ENCODE measurements around the gene THAP3. TPM values are rescaled to one million over a fixed set of nuclear protein-coding genes. Genes with fewer than 3 reads are reported as not detected.
A peak's percentile ranks its signal among the peaks of the same experiment; 100 is the strongest.
"Not testable (repeated sequence)": the region's sequence is repeated elsewhere in the genome, so short reads cannot be mapped to it uniquely, and the experiment has no call there.

Gene THAP3
- total RNA-seq, 1 donor from 2014 or later, result 25.6 TPM

GRCh38 chr1:6632588-6633514 is 8.2 kb downstream of the THAP3 start:
- H3K4me1 ChIP-seq (ENCODE audit: control insufficient read depth in 3 of 3, insufficient read depth in 3 of 3, low read length in 3 of 3), result peaks cover 0 to 12% (median 12%) of the 10 kb centered on the region in 3 donors
- peaks cover 69 to 82% (median 70%) of the 10 kb centered on the region in 3 donors for H3K36me3 ChIP-seq (ENCODE audit: control insufficient read depth in 3 of 3, insufficient read depth in 3 of 3, low read length in 3 of 3)
- H3K27me3 ChIP-seq (ENCODE audit: control insufficient read depth in 3 of 3, insufficient read depth in 3 of 3, low read length in 3 of 3), result no peaks in the 10 kb centered on the region
- H3K4me3 ChIP-seq (ENCODE audit: low read length in 3 of 3), result no peak overlapping the region
- no peak overlapping the region for H3K27ac ChIP-seq (ENCODE audit: low read depth, low read length)
- no peaks in the 10 kb centered on the region for H3K9me3 ChIP-seq (ENCODE audit: control insufficient read depth in 3 of 3, low read length in 3 of 3)
- H3K9ac ChIP-seq (ENCODE audit: low read depth in 1 of 3, low read length in 3 of 3), result no peak overlapping the region

GRCh38 chr1:6634371-6635052 is 9.8 kb downstream of the THAP3 start:
- peak overlapping the region in 1 of 3 donors; percentile 33 for H3K9ac ChIP-seq (ENCODE audit: low read depth in 1 of 3, low read length in 3 of 3)
- H3K4me3 ChIP-seq (ENCODE audit: low read length in 3 of 3), result no peak overlapping the region
- H3K36me3 ChIP-seq (ENCODE audit: control insufficient read depth in 3 of 3, insufficient read depth in 3 of 3, low read length in 3 of 3), result peaks cover 62 to 76% (median 64%) of the 10 kb centered on the region in 3 donors
- no peak overlapping the region for H3K27ac ChIP-seq (ENCODE audit: low read depth, low read length)
- no peaks in the 10 kb centered on the region for H3K9me3 ChIP-seq (ENCODE audit: control insufficient read depth in 3 of 3, low read length in 3 of 3)
- H3K4me1 ChIP-seq (ENCODE audit: control insufficient read depth in 3 of 3, insufficient read depth in 3 of 3, low read length in 3 of 3), result peaks cover 0 to 10% (median 7%) of the 10 kb centered on the region in 3 donors
- H3K27me3 ChIP-seq (ENCODE audit: control insufficient read depth in 3 of 3, insufficient read depth in 3 of 3, low read length in 3 of 3), result no peaks in the 10 kb centered on the region

GRCh38 chr1:6635161-6635909 is 10.7 kb downstream of the THAP3 start:
- Histone ChIP-seq H3K4me3 (ENCODE audit: low read length in 3 of 3) (no peak overlapping the region), H3K27ac (ENCODE audit: low read depth, low read length) (no peak overlapping the region), H3K9me3 (ENCODE audit: control insufficient read depth in 3 of 3, low read length in 3 of 3) (no peaks in the 10 kb centered on the region), H3K4me1 (ENCODE audit: control insufficient read depth in 3 of 3, insufficient read depth in 3 of 3, low read length in 3 of 3) (peaks cover 0 to 10% (median 7%) of the 10 kb centered on the region in 3 donors), H3K9ac (ENCODE audit: low read depth in 1 of 3, low read length in 3 of 3) (peak overlapping the region in 1 of 3 donors; percentile 33), H3K27me3 (ENCODE audit: control insufficient read depth in 3 of 3, insufficient read depth in 3 of 3, low read length in 3 of 3) (no peaks in the 10 kb centered on the region), H3K36me3 (ENCODE audit: control insufficient read depth in 3 of 3, insufficient read depth in 3 of 3, low read length in 3 of 3) (peaks cover 63 to 76% (median 64%) of the 10 kb centered on the region in 3 donors)

- Histone ChIP-seq H3K4me3 (ENCODE audit: low read length in 3 of 3) (no peak overlapping the region), H3K9ac (ENCODE audit: low read depth in 1 of 3, low read length in 3 of 3) (no peak overlapping the region), H3K4me1 (ENCODE audit: control insufficient read depth in 3 of 3, insufficient read depth in 3 of 3, low read length in 3 of 3) (peaks cover 0 to 10% (median 7%) of the 10 kb centered on the region in 3 donors), H3K36me3 (ENCODE audit: control insufficient read depth in 3 of 3, insufficient read depth in 3 of 3, low read length in 3 of 3) (peaks cover 66 to 69% (median 69%) of the 10 kb centered on the region in 3 donors), H3K9me3 (ENCODE audit: control insufficient read depth in 3 of 3, low read length in 3 of 3) (no peaks in the 10 kb centered on the region), H3K27ac (ENCODE audit: low read depth, low read length) (no peak overlapping the region), H3K27me3 (ENCODE audit: control insufficient read depth in 3 of 3, insufficient read depth in 3 of 3, low read length in 3 of 3) (no peaks in the 10 kb centered on the region)
Measured at GRCh38 chr1:6635910-6636760, 11.5 kb downstream of the THAP3 start.

GRCh38 chr1:6636778-6637177 is 12.1 kb downstream of the THAP3 start:
- H3K9me3 ChIP-seq (ENCODE audit: control insufficient read depth in 3 of 3, low read length in 3 of 3); H3K27ac ChIP-seq (ENCODE audit: low read depth, low read length); H3K4me3 ChIP-seq (ENCODE audit: low read length in 3 of 3); H3K4me1 ChIP-seq (ENCODE audit: control insufficient read depth in 3 of 3, insufficient read depth in 3 of 3, low read length in 3 of 3); H3K27me3 ChIP-seq (ENCODE audit: control insufficient read depth in 3 of 3, insufficient read depth in 3 of 3, low read length in 3 of 3); H3K9ac ChIP-seq (ENCODE audit: low read depth in 1 of 3, low read length in 3 of 3): not testable (repeated sequence)
- peaks cover 67 to 72% (median 70%) of the 10 kb centered on the region in 3 donors for H3K36me3 ChIP-seq (ENCODE audit: control insufficient read depth in 3 of 3, insufficient read depth in 3 of 3, low read length in 3 of 3)

- Histone ChIP-seq H3K4me3 (ENCODE audit: low read length in 3 of 3) (no peak overlapping the region), H3K9me3 (ENCODE audit: control insufficient read depth in 3 of 3, low read length in 3 of 3) (no peaks in the 10 kb centered on the region), H3K27me3 (ENCODE audit: control insufficient read depth in 3 of 3, insufficient read depth in 3 of 3, low read length in 3 of 3) (no peaks in the 10 kb centered on the region), H3K27ac (ENCODE audit: low read depth, low read length) (no peak overlapping the region), H3K9ac (ENCODE audit: low read depth in 1 of 3, low read length in 3 of 3) (peak overlapping the region in 1 of 3 donors; percentile 33), H3K4me1 (ENCODE audit: control insufficient read depth in 3 of 3, insufficient read depth in 3 of 3, low read length in 3 of 3) (peaks cover 0 to 10% (median 7%) of the 10 kb centered on the region in 3 donors), H3K36me3 (ENCODE audit: control insufficient read depth in 3 of 3, insufficient read depth in 3 of 3, low read length in 3 of 3) (peaks cover 68 to 73% (median 71%) of the 10 kb centered on the region in 3 donors)
Measured at GRCh38 chr1:6637770-6638169, 13.1 kb downstream of the THAP3 start.

- Histone ChIP-seq H3K9ac (ENCODE audit: low read depth in 1 of 3, low read length in 3 of 3) (peak overlapping the region in 1 of 3 donors; percentile 33), H3K36me3 (ENCODE audit: control insufficient read depth in 3 of 3, insufficient read depth in 3 of 3, low read length in 3 of 3) (peaks cover 67 to 73% (median 68%) of the 10 kb centered on the region in 3 donors), H3K4me3 (ENCODE audit: low read length in 3 of 3) (no peak overlapping the region), H3K9me3 (ENCODE audit: control insufficient read depth in 3 of 3, low read length in 3 of 3) (no peaks in the 10 kb centered on the region), H3K27ac (ENCODE audit: low read depth, low read length) (no peak overlapping the region), H3K27me3 (ENCODE audit: control insufficient read depth in 3 of 3, insufficient read depth in 3 of 3, low read length in 3 of 3) (no peaks in the 10 kb centered on the region), H3K4me1 (ENCODE audit: control insufficient read depth in 3 of 3, insufficient read depth in 3 of 3, low read length in 3 of 3) (peaks cover 0 to 10% (median 7%) of the 10 kb centered on the region in 3 donors)
Measured at GRCh38 chr1:6638226-6638625, 13.6 kb downstream of the THAP3 start.

GRCh38 chr1:6640867-6641266 is 16.2 kb downstream of the THAP3 start:
- not testable (repeated sequence) for H3K4me1 ChIP-seq (ENCODE audit: control insufficient read depth in 3 of 3, insufficient read depth in 3 of 3, low read length in 3 of 3); H3K9ac ChIP-seq (ENCODE audit: low read depth in 1 of 3, low read length in 3 of 3); H3K9me3 ChIP-seq (ENCODE audit: control insufficient read depth in 3 of 3, low read length in 3 of 3); H3K4me3 ChIP-seq (ENCODE audit: low read length in 3 of 3); H3K27me3 ChIP-seq (ENCODE audit: control insufficient read depth in 3 of 3, insufficient read depth in 3 of 3, low read length in 3 of 3); H3K27ac ChIP-seq (ENCODE audit: low read depth, low read length)
- peaks cover 66 to 71% (median 71%) of the 10 kb centered on the region in 3 donors for H3K36me3 ChIP-seq (ENCODE audit: control insufficient read depth in 3 of 3, insufficient read depth in 3 of 3, low read length in 3 of 3)

GRCh38 chr1:6645018-6645417 is 20.4 kb downstream of the THAP3 start:
- Histone ChIP-seq H3K9me3 (ENCODE audit: control insufficient read depth in 3 of 3, low read length in 3 of 3) (no peaks in the 10 kb centered on the region), H3K27ac (ENCODE audit: low read depth, low read length) (no peak overlapping the region), H3K36me3 (ENCODE audit: control insufficient read depth in 3 of 3, insufficient read depth in 3 of 3, low read length in 3 of 3) (peaks cover 38 to 47% (median 46%) of the 10 kb centered on the region in 3 donors), H3K27me3 (ENCODE audit: control insufficient read depth in 3 of 3, insufficient read depth in 3 of 3, low read length in 3 of 3) (no peaks in the 10 kb centered on the region), H3K4me1 (ENCODE audit: control insufficient read depth in 3 of 3, insufficient read depth in 3 of 3, low read length in 3 of 3) (no peaks in the 10 kb centered on the region), H3K9ac (ENCODE audit: low read depth in 1 of 3, low read length in 3 of 3) (no peak overlapping the region), H3K4me3 (ENCODE audit: low read length in 3 of 3) (no peak overlapping the region)

All from skeletal muscle tissue (tissue), 4 donors.